Nephron progenitor cell (in vitro differentiated cells): ENCODE measurements around the gene ITCH.
A peak's percentile ranks its signal among the peaks of the same experiment; 100 is the strongest.
"Not testable (repeated sequence)": the region's sequence is repeated elsewhere in the genome, so short reads cannot be mapped to it uniquely, and the experiment has no call there.

Experiments used
- DNase-seq: peaks from one replicate; pipeline ENCODE4 v3.0.0; 2021
- H3K27ac Mint-ChIP-seq: 2 replicates; pipeline ENCODE4 v1.8.0; 2021; ENCODE audit warnings: mild to moderate bottlenecking, moderate library complexity, mixed read lengths
- H3K27me3 Mint-ChIP-seq: 2 replicates; pipeline ENCODE4 v1.8.0; 2021; ENCODE audit warnings: mild to moderate bottlenecking, low read depth, mixed read lengths; ENCODE audit not compliant: poor library complexity
- H3K36me3 Mint-ChIP-seq: 2 replicates; pipeline ENCODE4 v1.8.0; 2021; ENCODE audit warnings: low read depth, mixed read lengths
- H3K4me1 Mint-ChIP-seq: 2 replicates; pipeline ENCODE4 v1.8.0; 2021; ENCODE audit warnings: mixed read lengths
- H3K4me3 Mint-ChIP-seq: 2 replicates; pipeline ENCODE4 v1.8.0; 2021; ENCODE audit warnings: mild to moderate bottlenecking, moderate library complexity, mixed read lengths
- H3K9me3 Mint-ChIP-seq: 2 replicates; pipeline ENCODE4 v1.8.0; 2021; ENCODE audit warnings: mild to moderate bottlenecking, moderate library complexity, mixed read lengths
- TF ChIP-seq, protein P1 (sequence below): fragments of 200-600 bp; sonication (generic); IDR thresholded peaks from 2 replicates; pipeline ENCODE4 v1.5.0; 2021; ENCODE audit warnings: antibody characterized with exemption

The ITCH gene

DNA sequence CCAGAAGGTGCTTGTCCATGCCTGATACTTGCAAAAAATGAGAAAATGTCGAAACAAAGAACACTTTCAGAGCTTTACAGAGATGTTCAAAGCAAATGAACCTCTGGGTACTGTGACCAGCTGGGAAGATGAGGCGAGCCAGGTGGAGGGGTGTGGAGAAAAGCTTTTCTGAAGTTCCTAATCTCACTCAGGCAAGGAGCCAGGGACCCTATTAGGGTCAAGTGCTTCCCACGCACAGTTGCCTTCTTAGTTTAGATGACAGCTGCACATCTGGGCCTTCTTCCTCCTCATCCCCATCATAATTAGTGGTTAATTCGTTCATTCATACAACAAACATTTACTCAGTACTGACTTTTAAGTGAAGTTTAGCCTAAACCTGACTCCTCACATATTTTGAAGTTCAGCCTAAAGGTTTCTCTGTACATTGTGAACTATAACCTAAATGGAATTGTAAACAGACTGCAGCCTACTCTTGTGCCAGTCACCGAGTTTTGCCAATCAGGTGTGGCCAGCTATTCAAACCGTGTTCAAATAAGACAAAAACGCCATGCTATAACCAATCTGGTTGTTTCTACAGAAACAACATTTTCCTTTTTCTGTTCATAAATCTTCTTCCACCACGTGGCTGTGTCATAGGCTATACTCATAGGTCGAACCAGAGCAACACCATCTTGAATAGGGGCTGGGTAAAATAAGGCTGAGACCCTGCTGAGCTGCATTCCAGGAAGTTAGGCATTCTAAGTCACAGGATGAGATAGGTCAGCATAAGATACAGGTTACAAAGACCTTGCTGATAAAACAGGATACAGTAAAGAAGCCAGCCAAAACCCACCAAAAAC, 40.6 kb upstream of the ITCH start:
- no peaks in the 10 kb centered on the region for H3K9me3 Mint-ChIP-seq
- peaks cover 4% of the 10 kb centered on the region for H3K27me3 Mint-ChIP-seq
- H3K4me3 Mint-ChIP-seq, result no peak overlapping the region
- peaks cover 17% of the 10 kb centered on the region for H3K4me1 Mint-ChIP-seq
- H3K36me3 Mint-ChIP-seq, result no peaks in the 10 kb centered on the region
- H3K27ac Mint-ChIP-seq, result no peak overlapping the region
- TF ChIP-seq, protein P1, sequence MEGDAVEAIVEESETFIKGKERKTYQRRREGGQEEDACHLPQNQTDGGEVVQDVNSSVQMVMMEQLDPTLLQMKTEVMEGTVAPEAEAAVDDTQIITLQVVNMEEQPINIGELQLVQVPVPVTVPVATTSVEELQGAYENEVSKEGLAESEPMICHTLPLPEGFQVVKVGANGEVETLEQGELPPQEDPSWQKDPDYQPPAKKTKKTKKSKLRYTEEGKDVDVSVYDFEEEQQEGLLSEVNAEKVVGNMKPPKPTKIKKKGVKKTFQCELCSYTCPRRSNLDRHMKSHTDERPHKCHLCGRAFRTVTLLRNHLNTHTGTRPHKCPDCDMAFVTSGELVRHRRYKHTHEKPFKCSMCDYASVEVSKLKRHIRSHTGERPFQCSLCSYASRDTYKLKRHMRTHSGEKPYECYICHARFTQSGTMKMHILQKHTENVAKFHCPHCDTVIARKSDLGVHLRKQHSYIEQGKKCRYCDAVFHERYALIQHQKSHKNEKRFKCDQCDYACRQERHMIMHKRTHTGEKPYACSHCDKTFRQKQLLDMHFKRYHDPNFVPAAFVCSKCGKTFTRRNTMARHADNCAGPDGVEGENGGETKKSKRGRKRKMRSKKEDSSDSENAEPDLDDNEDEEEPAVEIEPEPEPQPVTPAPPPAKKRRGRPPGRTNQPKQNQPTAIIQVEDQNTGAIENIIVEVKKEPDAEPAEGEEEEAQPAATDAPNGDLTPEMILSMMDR, result no peak
- DNase-seq, result no peak

DNA sequence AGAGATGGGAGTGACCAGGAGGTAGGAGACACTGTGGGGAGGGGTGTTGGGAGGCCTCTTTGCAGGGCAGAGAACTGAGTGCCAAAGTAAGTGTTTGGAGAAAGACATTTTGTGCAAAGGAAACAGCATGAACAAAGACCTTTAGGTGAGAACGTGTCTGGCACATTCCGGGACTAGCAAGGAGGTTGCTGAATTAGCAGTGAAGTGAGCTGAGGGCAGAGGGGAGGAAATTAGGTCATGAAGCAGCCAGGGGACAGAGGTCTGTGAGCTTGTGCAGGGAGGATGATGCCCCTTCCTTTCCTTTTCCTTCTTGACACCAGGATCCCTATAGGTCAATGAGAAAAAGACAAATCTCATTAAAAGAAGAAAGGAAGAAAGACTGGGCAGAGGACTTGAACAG, 38.5 kb upstream of the ITCH start:
- TF ChIP-seq, protein P1, result no peak
- Mint-ChIP-seq H3K4me3 (no peak overlapping the region), H3K9me3 (no peaks in the 10 kb centered on the region), H3K36me3 (no peaks in the 10 kb centered on the region), H3K27me3 (peaks cover 4% of the 10 kb centered on the region), H3K27ac (peak overlapping the region; percentile 58), H3K4me1 (peaks cover 17% of the 10 kb centered on the region)
- DNase-seq, result no peak

DNA sequence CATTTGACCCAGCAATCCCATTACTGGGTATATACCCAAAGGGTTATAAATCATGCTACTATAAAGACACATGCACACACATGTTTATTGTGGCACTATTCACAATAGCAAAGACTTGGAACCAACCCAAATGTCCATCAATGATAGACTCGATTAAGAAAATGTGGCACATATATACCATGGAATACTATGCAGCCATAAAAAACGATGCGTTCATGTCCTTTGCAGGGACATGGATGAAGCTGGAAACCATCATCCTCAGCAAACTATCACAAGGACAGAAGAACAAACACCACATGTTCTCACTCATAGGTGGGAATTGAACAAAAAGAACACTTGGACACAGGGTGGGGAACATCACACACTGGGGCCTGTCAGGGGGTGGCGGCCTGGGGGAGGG, 34.9 kb upstream of the ITCH start:
- not testable (repeated sequence) for H3K27me3 Mint-ChIP-seq, DNase-seq, H3K4me3 Mint-ChIP-seq, H3K36me3 Mint-ChIP-seq, H3K27ac Mint-ChIP-seq, H3K9me3 Mint-ChIP-seq
- H3K4me1 Mint-ChIP-seq, result peaks cover 31% of the 10 kb centered on the region

DNA sequence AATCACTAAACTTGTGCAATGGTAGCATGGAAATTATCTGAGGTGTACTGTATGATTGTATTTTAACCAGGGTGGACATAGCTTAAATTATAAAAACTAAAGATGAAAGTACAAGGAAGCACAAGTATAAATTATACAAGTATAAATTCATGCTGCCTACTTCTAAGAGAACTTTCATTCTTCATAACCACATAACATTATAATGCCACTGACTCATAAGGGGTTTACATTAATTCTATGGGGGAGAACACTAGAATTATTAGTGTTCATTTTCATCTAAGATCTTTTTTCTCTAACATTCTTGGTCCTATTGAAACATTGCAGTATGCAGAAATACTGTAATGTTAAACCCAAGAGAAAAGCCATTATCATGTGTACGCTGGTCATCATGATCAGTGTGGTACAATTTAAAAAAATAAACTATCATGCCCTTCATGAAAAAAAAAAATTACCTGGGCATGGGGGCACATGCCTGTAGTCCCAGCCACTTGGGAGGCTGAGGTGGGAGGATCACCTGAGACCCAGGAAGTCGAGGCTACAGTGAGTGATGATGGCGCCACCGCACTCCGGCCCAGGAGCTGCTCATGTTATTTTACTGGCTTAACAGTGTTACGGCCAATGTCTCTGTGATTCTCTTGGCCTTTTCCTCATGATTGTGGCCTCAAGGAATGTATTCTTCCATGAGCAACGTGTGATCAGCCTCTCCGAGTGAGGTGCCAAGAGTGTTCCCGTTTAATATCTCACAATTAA, 34.0 kb upstream of the ITCH start:
- TF ChIP-seq, protein P1, result no peak
- H3K27me3 Mint-ChIP-seq, result no peaks in the 10 kb centered on the region
- no peak overlapping the region for H3K4me3 Mint-ChIP-seq
- H3K27ac Mint-ChIP-seq, result no peak overlapping the region
- no peaks in the 10 kb centered on the region for H3K9me3 Mint-ChIP-seq
- H3K36me3 Mint-ChIP-seq, result no peaks in the 10 kb centered on the region
- no peak for DNase-seq
- peaks cover 30% of the 10 kb centered on the region for H3K4me1 Mint-ChIP-seq

DNA sequence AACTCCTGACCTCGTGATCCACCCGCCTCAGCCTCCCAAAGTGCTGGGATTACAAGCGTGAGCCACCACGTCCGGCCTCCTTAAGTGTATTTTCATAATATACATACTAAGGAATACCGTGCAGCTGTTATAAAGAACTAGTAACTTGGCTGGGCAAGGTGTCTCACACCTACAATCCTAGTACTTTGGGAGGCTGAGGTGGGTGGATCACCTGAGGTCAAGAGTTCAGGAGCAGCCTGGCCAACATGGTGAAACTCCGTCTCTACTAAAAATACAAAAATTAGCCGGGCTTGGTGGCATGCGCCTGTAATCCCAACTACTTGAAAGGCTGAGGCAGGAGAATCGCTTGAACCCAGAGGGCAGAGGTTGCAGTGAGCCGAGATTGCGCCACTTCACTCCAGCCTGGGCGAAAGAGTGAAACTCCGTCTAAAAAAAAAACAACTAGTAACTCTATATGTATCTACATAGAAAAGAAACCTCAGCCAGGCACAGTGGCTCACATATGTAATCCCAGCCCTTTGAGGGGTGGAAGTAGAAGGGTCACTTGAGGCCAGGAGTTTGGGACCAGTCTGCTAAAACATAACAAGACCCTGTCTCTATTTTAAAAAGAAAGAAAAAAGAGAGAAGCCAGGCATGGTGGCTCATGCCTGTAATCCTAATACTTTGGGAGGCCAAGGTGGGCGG, 32.1 kb upstream of the ITCH start:
- H3K27ac Mint-ChIP-seq, H3K36me3 Mint-ChIP-seq, H3K27me3 Mint-ChIP-seq, H3K9me3 Mint-ChIP-seq, DNase-seq, H3K4me3 Mint-ChIP-seq: not testable (repeated sequence)
- H3K4me1 Mint-ChIP-seq, result peaks cover 14% of the 10 kb centered on the region

DNA sequence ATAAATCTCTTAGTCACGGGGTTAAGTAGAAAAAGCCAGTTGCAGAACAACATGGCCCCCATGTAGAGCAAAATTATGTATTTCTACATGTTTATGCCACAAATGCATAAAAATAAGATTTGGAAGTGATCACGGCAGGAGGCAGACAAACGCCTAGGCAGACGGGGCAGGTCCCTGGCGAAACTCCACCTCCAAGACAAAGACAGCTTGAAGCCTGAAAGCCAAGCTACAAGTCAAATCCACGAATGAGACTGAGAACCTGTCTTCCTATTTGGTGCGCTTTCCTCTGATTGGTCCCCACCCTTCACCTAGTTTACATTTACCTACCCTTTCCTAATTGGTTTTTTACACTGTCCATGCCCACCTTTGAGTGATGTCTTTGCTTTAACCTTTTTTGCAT, 31.2 kb upstream of the ITCH start:
- DNase-seq, result no peak
- Mint-ChIP-seq H3K36me3 (no peaks in the 10 kb centered on the region), H3K27ac (no peak overlapping the region), H3K9me3 (no peaks in the 10 kb centered on the region), H3K4me3 (no peak overlapping the region), H3K4me1 (peaks cover 17% of the 10 kb centered on the region), H3K27me3 (no peaks in the 10 kb centered on the region)
- TF ChIP-seq, protein P1, result no peak
